HCT116 (cell line): ENCODE results near the gene WDR59.

Source experiments
- CEBPB ChIP-seq: IDR thresholded peaks from 2 replicates; pipeline ENCODE4 v1.6.1; 2012; ENCODE audit warnings: low read depth
- CTCF ChIP-seq, 3 experiments: fragments of 200-600 bp in 1 of 3; sonication (generic) in 1 of 3; IDR thresholded peaks in 2 of 3; conservative IDR thresholded peaks in 1 of 3; 2 replicates each; pipeline ENCODE4 v1.5.1; 2012 to 2017; ENCODE audit warnings: low read depth in 2 of 3, low read length in 2 of 3, antibody characterized with exemption in 1 of 3, borderline replicate concordance in 1 of 3, control low read depth in 1 of 3, mild to moderate bottlenecking in 1 of 3, mixed read lengths in 1 of 3, mixed run types in 1 of 3, moderate library complexity in 1 of 3; ENCODE audit not compliant: insufficient read depth in 1 of 3
- ELF1 ChIP-seq: IDR thresholded peaks from 2 replicates; pipeline ENCODE4 v1.6.1; 2012; ENCODE audit warnings: low read depth, borderline replicate concordance
- EZH2 ChIP-seq: fragments of 200-600 bp; sonication (generic); IDR thresholded peaks from 2 replicates; pipeline ENCODE4 v1.6.1; 2017; ENCODE audit warnings: antibody characterized with exemption, mixed run types
- EZH2phosphoT487 ChIP-seq: fragments of 200-600 bp; IDR thresholded peaks from 2 replicates; pipeline ENCODE4 v1.6.1; 2018; ENCODE audit warnings: antibody characterized with exemption, borderline replicate concordance
- MAX ChIP-seq: IDR thresholded peaks from 2 replicates; pipeline ENCODE4 v1.6.1; 2012
- POLR2A ChIP-seq: IDR thresholded peaks from 2 replicates; pipeline ENCODE4 v1.7.0; 2011; ENCODE audit warnings: borderline replicate concordance; ENCODE audit not compliant: insufficient read depth, insufficient read length; ENCODE audit errors: extremely low read depth
- POLR2AphosphoS5 ChIP-seq: IDR thresholded peaks from 2 replicates; pipeline ENCODE4 v1.6.1; 2011; ENCODE audit warnings: mild to moderate bottlenecking, low read depth, low read length, moderate library complexity
- RAD21 ChIP-seq: IDR thresholded peaks from 2 replicates; pipeline ENCODE4 v1.6.1; 2012; ENCODE audit warnings: low read depth, mild to moderate bottlenecking
- SIN3A ChIP-seq: IDR thresholded peaks from 2 replicates; pipeline ENCODE4 v1.6.1; 2012; ENCODE audit warnings: low read depth
- YY1 ChIP-seq: IDR thresholded peaks from 2 replicates; pipeline ENCODE4 v1.6.1; 2011; ENCODE audit warnings: low read length, low read depth, moderate library complexity, mild to moderate bottlenecking; ENCODE audit not compliant: insufficient replicate concordance; ENCODE audit errors: extremely low read depth
- ZFX ChIP-seq: fragments of 450-650 bp; IDR thresholded peaks from 2 replicates; pipeline ENCODE4 v1.6.1; 2017

- TF ChIP-seq CTCF (IDR thresholded peaks at IDR 0.05 in 2 of 3, conservative IDR thresholded peaks at IDR 0.05 in 1 of 3; ENCODE audit: borderline replicate concordance in 1 of 3, insufficient read depth in 1 of 3, low read depth in 2 of 3, low read length in 2 of 3), result no peak
- TF ChIP-seq MAX, result no peak
- TF ChIP-seq EZH2phosphoT487, result no peak
- no peak for TF ChIP-seq RAD21
- TF ChIP-seq POLR2AphosphoS5, result no peak
- no peak for TF ChIP-seq SIN3A
- TF ChIP-seq EZH2, result no peak
- TF ChIP-seq YY1, result no peak
- TF ChIP-seq ELF1, result no peak
- TF ChIP-seq POLR2A, result no peak
- TF ChIP-seq CEBPB, result no peak
- TF ChIP-seq ZFX, result no peak
These were observed 33.2 kb downstream of the WDR59 start for GRCh38 chr16:74951681-74952080.
